Testis (tissue), 2 donors: Measurements from ENCODE around the gene CNST.

Source experiments
- CTCF ChIP-seq, 3 experiments: fragments of 450-650 bp in 2 of 3; fragments of 200-600 bp in 1 of 3; sonication (generic) in 1 of 3; IDR thresholded peaks; one replicate each; pipeline ENCODE4 v1.5.1; 2016 to 2019; ENCODE audit warnings: antibody characterized with exemption in 3 of 3, mild to moderate bottlenecking in 2 of 3, moderate library complexity in 1 of 3
- POLR2A ChIP-seq: fragments of 450-650 bp; IDR thresholded peaks from one replicate; pipeline ENCODE4 v1.6.1; 2017; ENCODE audit warnings: antibody characterized with exemption, mild to moderate bottlenecking, moderate library complexity

- TF ChIP-seq CTCF (IDR thresholded peaks at IDR 0.05) (no peak), POLR2A (no peak)
Observed at GRCh38 chr1:246565751-246566127, 517 bp upstream of the CNST start.
